Activated CD8-positive, alpha-beta memory T cell treated with anti-CD3 and anti-CD28 coated beads for 36 hours (primary cell): ENCODE data around the gene ARHGAP10. TPM values are rescaled to one million over a fixed set of nuclear protein-coding genes. Genes with fewer than 3 reads are reported as not detected.

ENCODE experiments used
- CTCF ChIA-PET: fragments of 350-600 bp; sonication (Branson Sonifier 250); formaldehyde crosslinking; loops from one replicate; lab custom pipeline; 2021; ENCODE audit warnings: antibody characterized with exemption; lab: Charles Lee
- POLR2A ChIA-PET: fragments of 350-600 bp; sonication (Branson Sonifier 250); formaldehyde crosslinking; loops from one replicate; lab custom pipeline; 2021; ENCODE audit warnings: antibody characterized with exemption; lab: Charles Lee
- total RNA-seq, 2 experiments: library from RNA; stranded (reverse); gene quantifications; one replicate each; pipeline ENCODE4 v1.2.3, GENCODE V29; 2021

ARHGAP10 gene
- total RNA-seq, 2 experiments from 2014 or later = 8.7 to 9.5 TPM

DNA sequence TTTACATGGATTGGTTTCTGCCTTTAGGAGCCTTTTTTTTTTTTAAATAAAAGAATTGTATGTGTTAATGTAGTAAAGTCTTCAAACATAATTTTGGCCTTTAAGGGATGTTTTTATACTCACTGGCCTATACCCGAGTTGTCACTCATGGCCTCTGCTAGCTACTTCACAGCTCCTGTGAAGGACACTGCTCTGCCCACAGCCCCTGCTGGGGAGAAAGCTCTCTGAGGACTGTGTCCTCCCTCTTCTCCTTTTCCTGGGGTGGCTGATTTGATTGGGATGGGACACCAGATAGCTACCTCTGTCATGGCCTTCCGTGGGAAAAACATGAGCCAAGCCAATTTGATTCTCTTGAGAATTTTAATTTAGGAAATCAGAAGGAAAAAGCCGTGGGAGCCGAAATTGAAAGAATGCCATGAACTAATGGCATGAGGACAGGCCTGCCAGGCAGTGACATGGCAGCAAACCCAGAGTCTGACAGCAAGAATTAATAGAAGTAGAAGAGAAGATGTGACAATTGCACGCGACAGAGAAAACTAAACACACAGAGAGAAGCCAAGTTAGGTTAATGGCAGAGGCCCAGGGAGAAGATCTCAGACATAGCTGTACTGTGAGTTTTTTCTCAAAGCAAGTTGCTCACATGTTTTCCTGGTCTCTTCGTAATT lies 81.4 kb downstream of the ARHGAP10 start:
- POLR2A ChIA-PET = no interaction called here
- CTCF ChIA-PET = no interaction called here

DNA sequence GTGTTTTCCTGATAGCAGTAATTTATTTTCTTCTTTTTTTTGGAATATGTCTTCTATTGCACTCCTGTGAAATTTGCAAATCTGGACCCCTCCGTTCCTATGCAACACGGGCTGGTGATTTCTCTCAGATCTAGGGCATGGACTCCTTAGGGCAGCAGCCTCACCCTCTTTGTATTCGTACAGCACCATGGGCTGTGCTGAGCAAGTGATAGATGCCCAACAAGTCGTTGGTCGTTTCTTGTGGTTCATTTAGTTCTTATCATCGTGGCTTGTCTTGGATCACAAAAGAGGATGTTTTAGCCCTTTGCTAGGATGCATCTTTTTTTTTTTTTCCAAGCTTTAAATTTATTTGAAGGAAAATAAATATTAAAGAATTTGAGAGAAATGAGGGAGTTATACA lies 82.1 kb downstream of the ARHGAP10 start:
- POLR2A ChIA-PET = no interaction called here
- CTCF ChIA-PET = no interaction called here

DNA sequence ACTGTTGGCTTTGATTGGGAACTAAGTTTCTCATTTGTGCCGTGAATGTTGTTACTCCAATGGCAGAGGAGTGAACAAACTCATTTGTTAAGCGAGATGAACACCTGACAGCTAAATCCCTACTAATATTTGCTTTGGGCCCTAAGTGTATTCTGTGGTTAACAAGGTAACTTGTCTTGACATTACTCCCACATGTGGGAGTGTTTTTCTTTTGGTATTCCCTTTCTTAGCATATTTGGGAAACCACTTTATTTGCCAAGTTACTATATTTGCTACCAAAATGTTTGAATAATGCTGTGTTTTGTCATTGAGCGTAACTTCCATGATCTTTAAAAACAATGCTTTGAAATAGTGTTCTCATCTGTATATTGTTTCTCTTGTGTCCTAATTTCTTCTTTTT lies 82.5 kb downstream of the ARHGAP10 start:
- ChIA-PET CTCF (interaction anchor here (1.0 kb wide), 1 partner anchor 54 kb away, joined by 3 read pairs; no protein-coding TSS in a partner anchor), POLR2A (no interaction called here)

DNA sequence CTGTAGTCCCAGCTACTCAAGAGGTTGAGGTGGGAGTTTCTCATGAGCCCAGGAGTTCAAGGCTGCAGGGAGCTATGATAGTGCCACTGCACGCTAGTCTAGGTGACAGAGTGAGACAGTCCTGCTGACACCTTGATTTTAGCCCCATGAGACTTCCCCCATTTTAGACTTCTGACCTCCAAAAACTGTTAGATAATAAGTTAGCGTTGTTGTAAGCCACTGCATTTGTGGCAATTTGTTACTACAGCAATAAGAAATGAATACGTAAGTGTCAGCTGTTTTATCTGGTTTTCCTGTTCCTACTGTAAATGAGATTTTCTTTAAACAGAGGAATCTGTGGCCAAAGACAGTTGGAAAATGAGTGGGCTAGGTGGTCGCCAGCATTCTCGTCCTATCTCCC lies 83.9 kb downstream of the ARHGAP10 start:
- CTCF ChIA-PET = no interaction called here
- POLR2A ChIA-PET = no interaction called here

DNA sequence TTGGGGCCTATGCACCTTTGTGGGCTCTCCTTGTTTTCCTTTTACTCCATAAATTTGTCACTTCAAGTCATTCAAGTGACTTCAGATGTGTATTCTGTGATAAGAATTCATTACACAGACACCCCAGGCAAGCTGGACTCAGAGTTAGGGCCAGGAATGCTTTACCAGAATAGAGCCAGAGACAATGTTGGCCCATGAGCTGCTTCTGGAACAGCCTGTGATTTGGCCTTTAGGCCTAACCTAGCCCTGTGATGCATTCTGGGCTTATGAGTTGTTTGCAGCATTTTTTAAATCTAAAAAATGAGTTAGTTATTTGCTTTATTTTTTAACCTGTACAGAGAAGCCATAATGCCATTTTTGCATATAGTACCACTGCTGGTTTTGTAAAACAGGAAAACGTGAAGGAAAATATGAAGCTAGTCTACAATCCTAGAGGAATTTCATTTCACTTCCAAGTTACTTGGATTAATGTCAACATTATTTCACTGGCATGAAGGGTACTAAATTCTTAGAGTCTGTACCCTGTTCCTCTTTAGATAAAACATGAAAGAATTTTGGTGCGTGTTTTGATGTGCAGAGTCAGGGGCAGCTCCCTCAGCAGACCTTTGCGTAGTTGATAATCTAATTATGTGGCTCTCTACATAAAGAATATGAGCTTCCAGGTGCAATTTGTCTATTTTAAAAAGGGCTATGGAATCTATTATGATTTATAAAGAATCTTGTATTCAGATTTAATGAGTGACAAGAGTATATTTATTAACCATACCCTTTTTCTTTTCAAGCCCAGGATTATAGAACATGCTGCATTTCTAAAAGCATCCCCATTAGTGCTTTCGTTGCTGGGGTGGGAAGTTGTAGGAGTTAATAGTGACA lies 84.7 kb downstream of the ARHGAP10 start:
- ChIA-PET POLR2A (no interaction called here), CTCF (no interaction called here)

DNA sequence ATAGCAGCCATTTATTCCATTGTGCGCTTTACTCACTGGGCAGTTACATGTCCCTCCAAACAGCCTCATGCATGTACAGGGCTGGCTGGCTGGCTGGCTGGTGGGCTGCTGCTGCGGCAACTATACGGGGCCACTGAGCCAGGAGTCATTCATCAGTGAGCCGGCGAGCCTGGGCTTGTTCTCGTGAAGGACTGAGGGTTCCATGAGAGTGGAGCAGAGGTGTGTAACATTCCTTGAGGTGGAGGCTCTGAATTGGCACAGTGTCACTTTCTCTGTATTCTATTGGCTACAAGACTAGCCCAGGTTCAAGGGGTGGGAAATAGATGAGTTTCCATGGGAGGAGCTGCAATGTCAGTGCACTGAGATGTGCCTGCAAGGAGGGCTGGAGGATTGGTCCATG lies 89.1 kb downstream of the ARHGAP10 start:
- POLR2A ChIA-PET = no interaction called here

DNA sequence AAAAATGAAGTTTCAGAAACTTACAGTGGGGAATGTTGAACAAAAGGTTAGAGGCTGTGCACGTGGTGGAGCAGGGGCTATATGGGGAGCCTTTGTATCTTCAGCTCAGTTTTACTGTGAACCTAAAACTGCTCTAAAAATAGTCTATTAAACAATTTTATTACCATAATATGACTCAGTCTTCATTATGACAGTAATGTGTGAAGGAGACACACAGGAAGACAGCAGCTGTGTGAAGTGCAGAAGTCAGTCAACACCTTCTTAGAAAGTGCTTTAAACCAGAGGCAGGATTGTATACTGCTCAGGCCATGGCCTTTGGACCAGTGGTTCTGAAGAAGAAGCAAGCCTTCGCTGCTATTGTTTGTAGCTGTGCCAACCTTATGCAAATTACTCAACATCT lies 89.7 kb downstream of the ARHGAP10 start:
- POLR2A ChIA-PET = no interaction called here
- CTCF ChIA-PET = no interaction called here

More for the DNA sequence above, 89.1 kb downstream of the ARHGAP10 start:
- CTCF ChIA-PET = interaction anchor here (0.7 kb wide), 1 partner anchor 675 kb away, joined by 6 read pairs; no protein-coding TSS in a partner anchor

DNA sequence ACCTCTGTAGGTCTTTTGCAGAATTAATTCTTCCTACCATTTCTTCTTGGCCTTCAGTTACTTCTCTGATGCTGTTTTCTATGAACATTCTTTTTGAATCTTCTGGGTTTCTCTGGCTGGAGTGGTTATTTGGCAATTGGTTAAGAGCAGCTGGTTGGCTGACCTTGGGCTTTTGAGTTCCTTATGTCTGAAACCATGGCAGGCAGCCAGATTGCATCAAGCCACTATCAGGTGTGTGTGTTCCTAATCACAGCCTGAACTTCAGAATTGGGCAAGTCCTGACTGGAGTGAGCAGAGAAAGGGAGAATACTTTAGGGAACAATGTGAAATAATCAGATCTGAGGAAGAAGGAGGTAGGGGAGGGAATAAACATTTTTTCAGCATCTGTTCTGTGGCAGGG lies 90.2 kb downstream of the ARHGAP10 start:
- CTCF ChIA-PET = no interaction called here

DNA sequence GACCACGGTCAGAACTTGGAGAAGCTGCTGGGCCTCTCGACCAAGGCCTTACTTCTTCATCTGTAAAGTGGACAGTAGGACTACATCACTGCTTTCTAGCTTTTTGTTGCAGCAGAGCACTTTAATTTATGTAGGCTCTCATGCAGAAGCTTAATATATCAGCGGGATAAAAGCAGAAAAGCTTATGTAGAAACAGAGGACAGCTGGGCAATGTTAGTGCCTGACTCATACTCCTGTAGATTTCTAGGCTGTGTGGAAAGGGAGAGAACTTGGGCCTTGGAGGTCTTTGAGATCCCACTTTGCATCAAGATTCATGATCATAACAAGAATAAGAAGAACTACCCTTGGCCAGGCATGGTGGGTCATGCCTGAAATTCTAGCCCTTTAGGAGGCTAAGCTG lies 91.2 kb downstream of the ARHGAP10 start:
- ChIA-PET CTCF (no interaction called here), POLR2A (no interaction called here)

More for the DNA sequence above, 90.2 kb downstream of the ARHGAP10 start:
- POLR2A ChIA-PET = no interaction called here

DNA sequence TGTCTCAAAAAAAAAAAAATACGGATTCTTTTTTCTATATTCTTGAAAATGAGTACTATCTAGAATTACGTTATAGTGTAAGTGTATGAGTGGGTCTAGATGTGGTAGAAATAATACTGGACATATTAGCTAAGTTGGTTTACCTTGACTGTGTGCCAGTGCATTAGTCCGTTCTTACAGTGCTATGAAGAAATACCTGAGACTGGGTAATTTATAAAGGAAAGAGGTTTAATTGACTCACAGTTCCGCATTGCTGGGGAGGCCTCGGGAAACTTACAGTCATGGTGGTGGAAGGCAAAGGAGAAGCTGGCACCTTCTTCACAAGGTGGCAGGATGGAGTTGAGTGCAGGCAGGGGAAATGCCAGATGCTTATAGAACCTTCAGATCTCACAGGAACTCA lies 92.4 kb downstream of the ARHGAP10 start:
- POLR2A ChIA-PET = no interaction called here
- CTCF ChIA-PET = no interaction called here

DNA sequence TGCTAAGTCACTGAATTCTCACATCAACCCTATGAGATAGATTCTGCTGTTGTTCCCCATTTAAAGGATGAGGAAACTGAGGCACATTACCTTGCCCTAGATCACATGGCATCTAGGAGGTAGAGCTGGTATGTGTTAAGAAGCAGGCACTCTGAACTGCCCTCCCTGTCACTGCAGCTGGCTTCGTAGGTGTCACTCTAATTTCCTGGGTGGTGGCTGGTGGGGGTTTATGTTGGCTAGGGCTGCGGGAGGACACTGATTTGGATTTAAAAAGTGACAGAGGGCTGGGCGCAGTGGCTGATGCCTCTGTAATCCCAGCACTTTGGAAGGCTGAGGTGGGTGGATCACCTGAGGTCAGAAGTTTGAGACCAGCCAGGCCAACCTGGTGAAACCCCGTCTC lies 93.0 kb downstream of the ARHGAP10 start:
- ChIA-PET POLR2A (no interaction called here), CTCF (no interaction called here)

DNA sequence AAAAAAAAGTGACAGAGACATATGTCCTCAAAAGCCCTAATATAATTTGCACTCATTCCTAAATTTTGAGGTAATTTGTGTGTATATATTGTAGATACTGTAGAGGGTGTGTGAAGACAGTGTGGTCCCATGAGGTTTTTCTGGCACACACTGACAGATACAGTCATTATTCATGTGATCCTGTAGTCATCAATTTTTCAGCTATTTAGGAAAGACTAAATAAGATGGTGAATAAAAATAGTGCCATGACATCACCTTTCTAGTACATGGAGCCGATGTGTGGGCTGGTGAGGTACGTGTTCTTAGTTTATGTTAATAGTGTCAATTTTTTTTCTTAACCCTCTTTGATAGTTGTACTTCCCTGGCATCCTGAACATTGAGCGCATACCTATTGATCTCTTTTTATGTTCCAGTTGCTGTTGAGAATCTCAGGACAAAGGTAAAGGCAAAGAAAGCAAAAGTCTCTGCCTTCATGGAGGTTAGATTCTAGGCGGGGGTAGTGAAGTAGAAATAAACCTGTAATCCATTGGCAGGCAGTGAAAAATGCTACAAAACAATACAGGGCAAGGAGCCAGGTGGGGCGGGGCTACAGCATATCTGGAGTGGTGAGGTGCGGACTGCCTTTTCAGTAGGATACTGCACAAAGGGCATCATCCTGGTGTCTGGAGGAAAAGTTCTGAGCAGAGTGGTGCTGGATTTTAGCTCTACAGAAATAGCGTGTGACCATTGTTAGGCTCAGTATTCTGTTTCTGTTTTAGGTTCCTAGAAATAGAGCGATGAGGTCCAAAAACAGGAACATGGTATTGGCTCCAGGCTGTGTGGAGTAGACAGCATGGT lies 93.8 kb downstream of the ARHGAP10 start:
- POLR2A ChIA-PET = no interaction called here
- CTCF ChIA-PET = no interaction called here

DNA sequence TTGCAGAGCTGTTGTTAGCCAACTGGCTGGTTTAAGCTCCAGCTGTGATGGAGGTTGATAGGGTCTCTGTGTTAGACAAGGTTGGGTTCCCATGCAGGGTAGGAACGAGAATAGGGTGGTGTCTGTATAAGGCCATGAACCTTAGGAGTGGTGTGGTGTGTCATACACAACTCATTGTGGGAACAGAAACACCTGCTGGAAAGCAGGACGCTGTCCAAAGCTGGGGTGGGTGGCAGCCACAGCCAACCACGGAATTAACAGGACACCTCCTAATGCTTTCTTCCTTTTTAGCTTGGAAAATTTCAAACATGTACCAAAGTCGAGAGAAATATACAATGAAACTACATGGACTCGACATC lies 94.4 kb downstream of the ARHGAP10 start:
- POLR2A ChIA-PET = no interaction called here
- CTCF ChIA-PET = no interaction called here

DNA sequence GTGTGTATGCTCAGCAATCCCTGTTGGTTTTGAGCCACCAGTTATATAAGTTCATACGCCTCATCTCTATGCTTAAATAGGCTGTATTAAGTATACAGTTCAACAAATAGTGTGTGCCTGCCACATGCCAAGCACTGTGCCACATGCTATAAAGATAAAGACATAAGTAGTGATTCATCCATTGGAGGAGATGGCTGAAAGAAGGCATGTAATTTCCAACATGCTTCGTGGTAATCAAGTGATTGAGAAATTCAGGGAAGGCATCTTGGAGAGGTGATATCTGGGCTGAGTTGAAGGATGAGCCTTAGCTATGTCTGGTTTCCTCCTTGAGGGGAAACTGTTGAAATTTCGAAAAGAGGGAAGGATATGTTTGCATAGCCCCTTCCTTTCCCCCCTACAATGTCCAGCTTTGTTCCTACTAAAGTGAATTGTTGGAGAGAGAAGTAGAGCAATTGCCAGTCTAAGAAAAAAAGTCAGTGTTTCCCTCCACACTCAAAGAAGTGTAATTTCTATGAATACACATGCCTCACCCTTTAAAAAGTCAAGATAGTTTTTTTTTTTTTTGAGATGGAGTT lies 96.5 kb downstream of the ARHGAP10 start:
- ChIA-PET POLR2A (no interaction called here), CTCF (interaction anchor here (0.6 kb wide), 1 partner anchor 38 kb away, joined by 3 read pairs; no protein-coding TSS in a partner anchor)

DNA sequence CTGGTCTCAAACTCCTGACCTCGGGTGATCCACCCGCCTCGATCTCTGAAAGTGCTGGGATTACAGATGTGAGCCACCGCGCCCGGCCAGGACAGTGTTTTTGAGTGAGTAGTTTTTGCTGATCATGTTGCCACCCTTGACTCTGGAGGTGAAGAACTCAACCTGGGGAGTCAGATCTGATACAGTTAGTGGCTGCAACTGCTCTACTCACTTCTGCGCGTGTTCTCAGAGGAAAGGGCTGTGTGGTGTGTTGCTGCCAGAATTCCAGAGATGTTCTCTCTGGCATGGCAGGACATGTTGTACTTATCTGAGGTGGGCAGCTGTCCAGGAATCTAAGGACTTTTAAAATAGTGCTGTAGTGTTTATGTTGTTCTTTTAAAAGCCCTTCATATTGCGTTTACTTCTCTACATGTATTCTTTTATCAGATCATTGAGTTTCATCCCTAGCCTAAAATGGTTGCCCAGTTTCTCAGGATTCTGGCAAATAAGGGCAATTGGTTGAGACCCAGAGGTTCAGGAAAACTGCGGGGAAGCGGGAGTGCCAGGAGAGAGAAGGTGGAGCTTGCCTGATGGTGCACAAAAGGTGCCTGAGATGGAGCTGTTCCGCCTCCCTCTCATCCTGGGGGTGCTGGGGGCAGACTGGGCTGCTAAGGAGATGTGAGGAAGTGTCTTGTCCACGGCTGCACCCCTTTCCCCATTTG lies 97.7 kb downstream of the ARHGAP10 start:
- ChIA-PET POLR2A (no interaction called here), CTCF (no interaction called here)

DNA sequence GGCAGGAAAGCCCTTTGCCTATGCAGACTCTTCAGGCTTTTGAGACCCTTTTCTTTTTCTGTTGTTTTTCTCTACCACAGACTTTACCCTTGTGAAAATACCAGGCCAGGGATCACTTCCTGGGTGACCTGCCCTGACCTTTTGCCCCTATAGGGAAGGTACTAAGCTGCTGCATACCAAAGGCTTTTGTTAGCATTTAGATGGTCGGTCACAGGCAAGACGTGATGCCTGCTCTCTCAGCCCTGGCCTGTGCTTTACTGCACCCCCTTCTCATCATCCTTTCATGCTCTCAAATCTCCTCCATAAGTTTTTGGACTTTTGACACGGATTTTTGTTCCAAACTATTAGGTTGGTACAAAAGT lies 98.2 kb downstream of the ARHGAP10 start:
- POLR2A ChIA-PET = no interaction called here
- CTCF ChIA-PET = no interaction called here

DNA sequence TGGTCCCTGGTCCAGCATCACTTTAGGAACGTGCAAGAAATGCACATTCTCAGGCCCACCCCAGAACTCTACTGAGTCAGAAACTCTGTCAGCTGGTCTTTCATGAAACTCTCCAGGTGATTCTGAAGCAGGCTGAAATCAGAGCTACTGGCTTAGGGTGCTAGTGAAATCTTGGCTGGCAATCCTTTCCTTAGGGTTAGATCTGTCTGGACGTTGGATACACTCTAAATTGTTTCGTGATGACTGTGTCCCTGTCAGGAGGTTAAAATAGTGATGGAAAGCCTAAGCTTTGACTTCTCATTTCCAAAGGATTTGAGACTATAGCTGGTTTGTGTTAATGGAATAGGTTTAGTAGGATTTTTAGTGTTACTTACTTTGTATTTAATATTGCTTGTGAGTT lies 99.1 kb downstream of the ARHGAP10 start:
- POLR2A ChIA-PET = no interaction called here
- CTCF ChIA-PET = no interaction called here

DNA sequence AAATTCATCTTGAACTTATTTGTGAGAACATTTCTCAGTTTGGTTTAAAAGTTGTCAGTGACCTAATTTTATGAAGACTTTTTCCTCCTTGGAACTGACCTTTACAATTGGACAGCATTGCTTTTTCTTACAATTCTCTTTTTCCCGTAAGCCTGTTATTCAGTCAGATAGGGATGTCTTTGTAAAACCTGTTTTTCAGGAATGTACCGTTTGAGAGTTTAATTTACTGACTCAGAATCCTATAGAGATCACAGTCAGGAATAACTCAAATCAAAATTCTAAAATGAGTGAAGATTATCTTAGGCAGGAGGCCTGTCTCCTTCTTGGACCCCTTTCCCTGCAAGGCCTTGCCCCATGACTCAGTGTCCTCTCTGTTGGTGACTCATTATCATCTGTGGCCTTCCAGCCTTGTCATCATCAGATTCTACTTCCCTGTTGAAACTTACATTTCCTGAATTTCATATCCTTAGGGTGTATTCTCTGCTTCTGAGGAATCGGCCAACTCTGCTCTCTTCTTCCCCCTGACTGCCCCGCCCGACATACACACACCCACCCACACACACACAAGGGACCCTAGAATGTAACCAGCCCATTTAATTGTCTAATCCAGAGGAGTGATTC lies 99.8 kb downstream of the ARHGAP10 start:
- CTCF ChIA-PET = no interaction called here
- POLR2A ChIA-PET = no interaction called here

DNA sequence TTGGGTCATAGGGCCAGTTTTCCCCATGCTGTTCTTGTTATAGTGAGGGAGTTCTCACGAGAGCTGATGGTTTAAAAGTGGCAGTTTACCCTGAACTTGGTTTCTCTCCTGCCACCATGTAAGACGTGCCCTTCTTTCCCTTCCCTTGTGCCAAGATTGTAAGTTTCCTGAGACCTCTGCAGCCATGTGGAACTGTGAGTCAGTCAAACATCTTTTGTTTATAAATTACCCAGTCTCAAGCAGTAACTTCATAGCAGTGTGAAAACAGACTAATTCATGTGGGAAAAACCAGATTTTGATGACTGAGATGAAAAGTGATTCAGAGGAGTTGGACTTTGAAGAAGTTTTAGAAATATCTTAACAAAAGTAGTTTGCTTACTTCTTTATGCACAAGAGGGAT lies 101.4 kb downstream of the ARHGAP10 start:
- CTCF ChIA-PET = interaction anchor here (0.6 kb wide), 1 partner anchor 115 kb away, joined by 4 read pairs; no protein-coding TSS in a partner anchor
- POLR2A ChIA-PET = no interaction called here
